Muscle of back (tissue), 11 donors: Measurements from ENCODE around the gene PDS5A. TPM values are rescaled to one million over a fixed set of nuclear protein-coding genes. Genes with fewer than 3 reads are reported as not detected.
"Not testable (repeated sequence)": the region's sequence is repeated elsewhere in the genome, so short reads cannot be mapped to it uniquely, and the experiment has no call there.

Experiments used
- DNase-seq, 3 donors: peaks; one replicate each; pipeline versions ENCODE4 v3.0.0 to v3.0.0-alpha.2; 2013
- polyA plus RNA-seq, 10 donors: library from polyadenylated mRNA; unstranded; fragments of 120-200 nt; gene quantifications; one replicate each; pipeline ENCODE4 v1.2.1, GENCODE V29; 2013; ENCODE audit not compliant: insufficient read length in 10 of 10

PDS5A gene
- polyA plus RNA-seq, 10 donors, result 28.4 to 43.2 (median 37.2) TPM

DNA sequence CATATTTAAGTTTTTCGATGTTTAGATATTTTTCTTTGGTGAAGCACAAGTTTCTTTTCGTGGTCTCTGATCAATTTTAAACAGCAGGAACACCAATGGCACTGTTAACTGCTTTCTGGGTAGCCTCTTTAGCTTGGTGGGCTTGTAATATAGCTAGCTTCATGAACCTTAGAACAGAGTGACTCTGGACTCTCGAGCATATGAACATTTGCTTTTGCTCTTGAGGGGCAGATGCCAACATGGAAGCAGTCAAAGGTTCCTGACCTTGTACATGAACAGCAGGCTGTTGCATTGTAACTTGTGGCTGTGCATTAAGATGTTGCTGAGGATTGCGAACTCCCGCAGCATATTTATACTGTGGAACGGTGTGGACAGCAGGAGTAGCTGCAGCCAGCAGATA lies 4.7 kb downstream of the PDS5A start:
- DNase-seq, result not testable (repeated sequence)

DNA sequence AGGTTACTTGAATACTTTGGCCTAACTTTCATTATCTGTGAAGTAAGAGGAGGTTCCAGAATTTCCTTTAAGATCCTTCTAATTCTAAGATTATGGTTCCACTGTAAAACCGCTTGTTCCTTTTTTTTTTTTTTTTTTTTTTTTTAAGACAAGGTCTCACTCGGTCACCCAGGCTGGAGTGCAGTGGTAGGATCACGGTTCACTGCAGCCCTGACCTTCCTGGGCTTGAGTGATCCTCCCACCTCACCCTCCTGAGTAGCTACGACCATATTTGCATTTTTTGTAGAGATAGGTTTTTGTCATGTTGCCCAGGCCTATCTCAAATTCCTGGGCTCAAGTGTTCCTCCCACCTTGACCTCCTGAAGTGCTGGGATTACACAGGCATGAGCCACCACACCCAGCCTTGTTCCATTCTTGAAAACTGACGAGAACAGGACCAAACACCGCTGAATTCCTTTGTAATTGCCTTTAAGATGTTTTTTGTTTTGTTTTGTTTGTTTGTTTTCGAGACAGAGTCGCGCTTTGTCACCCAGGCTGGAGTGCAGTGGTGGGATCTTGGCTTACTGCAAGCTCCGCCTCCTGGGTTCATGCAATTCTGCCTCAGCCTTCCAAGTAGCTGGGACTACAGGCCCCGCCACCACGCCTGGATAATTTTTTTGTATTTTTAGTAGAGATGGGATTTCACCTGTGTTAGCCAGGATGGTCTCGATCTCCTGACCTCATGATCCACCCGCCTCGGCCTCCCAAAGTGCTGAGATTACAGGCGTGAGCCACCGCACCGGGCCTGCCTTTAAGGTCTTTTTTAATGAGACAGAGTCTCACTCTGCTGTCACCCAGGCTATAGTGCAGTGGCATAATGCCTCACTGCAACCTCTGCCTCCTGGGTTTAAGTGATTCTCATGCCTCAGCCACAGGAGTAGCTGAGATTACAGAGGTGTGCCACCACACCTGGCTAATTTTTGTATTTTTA lies 6.8 kb downstream of the PDS5A start:
- DNase-seq, result no peak

DNA sequence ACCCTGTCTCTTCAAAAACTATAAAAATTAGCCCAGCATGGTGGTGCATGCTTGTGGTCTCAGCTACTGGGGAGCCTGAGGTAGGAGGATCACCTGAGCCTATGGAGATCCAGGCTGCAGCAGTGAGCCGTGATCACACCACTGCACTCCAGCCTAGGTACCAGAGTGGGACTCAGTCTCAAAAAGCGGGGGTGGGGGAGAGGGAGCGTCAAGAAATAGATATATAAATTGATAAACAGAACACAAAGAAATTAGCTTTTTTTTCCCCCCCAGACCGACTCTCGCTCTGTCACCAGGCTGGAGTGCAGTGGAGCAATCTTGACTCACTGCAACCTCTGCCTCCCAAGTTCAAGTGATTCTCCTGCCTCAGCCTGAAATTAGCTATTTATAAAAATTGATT lies 14.1 kb downstream of the PDS5A start:
- DNase-seq, result no peak

DNA sequence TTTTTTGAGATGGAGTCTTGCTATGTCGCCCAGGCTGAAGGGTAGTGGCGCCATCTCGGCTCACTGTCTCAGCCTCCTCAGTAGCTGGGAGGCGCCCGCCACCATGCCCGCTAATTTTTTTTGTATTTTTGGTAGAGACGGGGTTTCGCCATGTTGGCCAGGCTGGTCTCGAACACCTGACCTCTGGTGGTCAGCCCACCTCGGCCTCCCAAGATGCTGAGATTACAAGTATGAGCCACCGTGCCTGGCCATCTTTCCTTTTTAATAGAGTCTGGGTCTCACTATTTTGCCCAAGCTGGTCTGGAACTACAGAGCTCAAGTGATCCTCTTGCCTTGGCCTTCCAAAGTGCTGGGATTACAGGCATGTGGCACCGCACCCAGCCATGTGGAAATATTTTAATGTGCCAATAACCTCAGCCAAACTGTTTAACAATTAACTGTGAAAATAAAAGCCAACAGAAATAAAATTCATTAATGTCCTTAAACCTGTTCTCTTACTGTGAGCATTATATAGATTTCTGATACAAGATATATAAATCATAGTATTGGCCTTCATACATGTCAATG lies 16.3 kb downstream of the PDS5A start:
- no peak for DNase-seq

DNA sequence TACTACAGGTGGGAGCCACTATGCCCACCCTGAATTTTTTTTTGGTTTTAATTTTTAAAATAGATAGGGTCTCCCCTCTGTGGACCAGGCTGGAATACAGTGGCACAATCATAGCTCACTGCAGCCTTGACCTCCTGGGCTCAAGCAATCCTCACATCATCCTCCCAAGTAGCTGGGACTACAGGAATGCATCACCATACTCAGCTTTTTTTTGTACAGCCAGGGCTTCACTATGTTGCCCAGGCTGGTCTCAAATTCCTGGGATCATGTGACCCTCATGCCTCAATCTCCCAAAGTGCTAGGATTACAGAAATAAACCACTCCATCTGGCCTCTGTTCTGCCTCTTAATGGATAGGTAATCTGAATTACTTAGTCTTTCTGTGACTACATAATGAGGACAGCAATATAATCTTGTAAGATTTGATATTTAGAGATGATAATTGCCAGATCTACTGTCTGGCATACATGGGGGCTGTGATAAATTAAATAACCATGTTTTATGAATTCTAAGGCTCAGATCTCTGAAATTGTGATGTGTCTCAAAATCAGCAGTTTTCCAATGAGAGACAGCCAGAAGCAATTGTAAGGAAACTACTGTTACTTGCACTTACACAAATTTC lies 26.7 kb downstream of the PDS5A start:
- DNase-seq, result no peak

DNA sequence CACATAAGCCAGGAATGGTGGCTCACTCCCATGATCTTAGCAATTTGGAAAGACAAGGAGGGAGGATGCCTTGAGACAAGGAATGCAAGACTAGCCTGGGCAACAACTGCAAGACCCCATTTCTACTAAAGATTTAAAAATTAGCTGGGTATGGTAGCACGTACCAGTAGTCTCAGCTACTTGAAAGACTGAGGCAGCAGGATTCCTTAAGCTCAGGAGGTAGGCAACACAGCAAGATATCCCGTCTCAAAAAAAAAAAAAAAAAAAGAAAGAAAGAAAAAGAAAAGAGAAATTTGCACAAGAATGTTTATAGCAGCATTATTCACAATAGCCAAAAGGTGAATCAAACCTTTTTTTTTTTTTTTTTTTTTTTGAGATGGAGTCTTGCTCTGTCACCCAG lies 29.7 kb downstream of the PDS5A start:
- no peak for DNase-seq

DNA sequence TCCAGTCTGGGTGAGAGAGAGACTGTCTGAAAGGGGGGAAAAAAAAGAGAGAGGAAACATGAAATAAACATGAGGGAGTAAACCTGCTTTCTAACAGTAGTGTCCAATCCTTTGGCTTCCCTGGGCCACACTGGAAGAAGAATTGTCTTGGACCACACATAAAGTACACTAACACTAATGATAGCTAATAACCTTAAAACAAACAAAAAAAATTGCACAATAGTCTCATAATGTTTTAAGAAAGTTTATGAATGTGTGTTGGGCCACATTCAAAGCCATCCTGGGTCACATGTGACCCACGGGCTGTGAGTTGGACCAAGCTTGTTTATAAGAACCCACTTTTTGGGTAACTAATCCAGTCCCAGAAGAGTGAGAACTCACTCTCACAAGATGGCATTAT lies 30.3 kb downstream of the PDS5A start:
- no peak for DNase-seq

DNA sequence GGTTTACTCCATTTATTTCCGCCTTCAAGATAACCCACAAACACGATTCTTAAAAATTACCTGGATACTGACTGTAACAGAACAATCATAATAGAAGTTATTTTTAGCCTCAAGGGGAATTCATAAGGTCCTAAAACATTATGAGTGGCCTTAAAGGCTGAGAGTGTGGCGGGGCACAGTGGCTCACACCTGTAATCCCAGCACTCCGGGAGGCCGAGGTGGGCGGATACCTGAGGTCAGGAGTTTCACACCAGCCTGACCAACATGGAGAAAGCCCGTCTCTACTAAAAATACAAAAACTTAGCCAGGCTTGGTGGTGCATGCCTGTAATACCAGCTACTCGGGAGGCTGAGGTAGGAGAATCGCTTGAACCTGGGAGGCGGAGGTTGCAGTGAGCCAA lies 33.5 kb downstream of the PDS5A start:
- DNase-seq, result not testable (repeated sequence)

DNA sequence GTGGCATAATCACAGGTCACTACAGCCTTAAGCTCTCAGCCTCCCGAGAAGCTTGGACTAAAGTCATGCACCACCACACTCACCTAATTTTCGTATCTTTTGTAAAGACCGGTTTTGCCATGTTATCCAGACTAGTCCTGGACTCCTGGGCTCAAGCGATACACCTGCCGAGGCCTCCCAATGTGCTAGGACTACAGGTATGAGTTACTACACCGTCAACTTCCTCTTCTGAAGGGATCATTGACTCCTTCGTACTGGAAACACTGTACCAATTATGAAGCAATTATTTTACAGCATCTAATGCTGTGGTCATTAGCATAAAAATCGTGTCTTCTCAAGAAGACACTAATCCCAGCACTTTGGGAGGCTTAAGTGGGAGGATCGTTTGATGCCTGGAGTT lies 35.2 kb downstream of the PDS5A start:
- DNase-seq, result no peak

DNA sequence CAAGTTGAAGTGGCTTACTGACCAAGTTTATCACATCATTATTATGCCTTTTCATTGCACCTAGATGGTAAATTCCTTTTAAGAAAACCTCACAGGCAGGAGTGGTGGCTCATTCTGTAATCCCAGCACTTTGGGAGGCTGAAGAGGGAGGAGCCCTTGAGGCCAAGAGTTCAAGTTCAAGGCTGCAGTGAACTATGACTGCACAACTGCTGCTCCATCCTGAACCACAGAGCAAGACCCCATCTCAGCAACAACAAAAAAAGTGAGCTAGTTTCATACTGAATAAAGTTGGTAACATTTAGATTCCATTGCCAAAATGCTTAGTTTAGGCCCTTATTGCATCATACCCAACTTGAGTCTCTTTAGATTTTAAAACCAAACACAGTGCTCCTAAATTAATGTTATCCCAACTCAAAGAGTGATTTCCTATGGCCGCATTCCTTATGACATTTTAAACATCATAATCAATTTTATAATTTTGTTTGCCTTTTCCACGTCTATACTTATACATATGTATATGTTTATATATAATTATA lies 36.0 kb downstream of the PDS5A start:
- no peak for DNase-seq

DNA sequence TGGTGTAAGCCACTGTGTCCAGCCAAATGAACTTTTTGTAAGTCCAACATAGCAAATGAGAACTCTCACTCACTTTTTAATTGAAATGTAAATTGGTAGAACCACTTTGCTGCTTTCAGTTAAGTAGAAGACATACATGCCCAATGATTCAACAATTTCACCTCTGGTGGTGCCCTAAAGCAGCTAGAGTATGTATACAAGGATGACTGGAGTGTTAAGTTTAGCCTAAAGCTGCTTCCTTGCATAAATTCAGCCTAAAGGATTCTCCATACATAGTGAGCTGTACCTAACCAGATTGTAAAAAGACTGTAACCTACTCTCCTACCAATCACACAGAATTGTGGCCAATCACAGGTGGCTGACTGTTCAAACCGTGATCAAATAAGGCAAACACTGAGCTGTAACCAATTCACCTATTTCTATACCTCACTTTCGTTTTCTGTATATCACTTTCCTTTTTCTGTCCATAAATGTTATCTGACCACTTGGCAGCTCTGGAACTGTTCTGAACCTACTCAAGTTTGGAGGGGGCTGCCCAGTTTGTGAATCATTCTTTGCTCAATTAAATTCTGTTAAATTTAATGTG lies 39.9 kb downstream of the PDS5A start:
- no peak for DNase-seq

DNA sequence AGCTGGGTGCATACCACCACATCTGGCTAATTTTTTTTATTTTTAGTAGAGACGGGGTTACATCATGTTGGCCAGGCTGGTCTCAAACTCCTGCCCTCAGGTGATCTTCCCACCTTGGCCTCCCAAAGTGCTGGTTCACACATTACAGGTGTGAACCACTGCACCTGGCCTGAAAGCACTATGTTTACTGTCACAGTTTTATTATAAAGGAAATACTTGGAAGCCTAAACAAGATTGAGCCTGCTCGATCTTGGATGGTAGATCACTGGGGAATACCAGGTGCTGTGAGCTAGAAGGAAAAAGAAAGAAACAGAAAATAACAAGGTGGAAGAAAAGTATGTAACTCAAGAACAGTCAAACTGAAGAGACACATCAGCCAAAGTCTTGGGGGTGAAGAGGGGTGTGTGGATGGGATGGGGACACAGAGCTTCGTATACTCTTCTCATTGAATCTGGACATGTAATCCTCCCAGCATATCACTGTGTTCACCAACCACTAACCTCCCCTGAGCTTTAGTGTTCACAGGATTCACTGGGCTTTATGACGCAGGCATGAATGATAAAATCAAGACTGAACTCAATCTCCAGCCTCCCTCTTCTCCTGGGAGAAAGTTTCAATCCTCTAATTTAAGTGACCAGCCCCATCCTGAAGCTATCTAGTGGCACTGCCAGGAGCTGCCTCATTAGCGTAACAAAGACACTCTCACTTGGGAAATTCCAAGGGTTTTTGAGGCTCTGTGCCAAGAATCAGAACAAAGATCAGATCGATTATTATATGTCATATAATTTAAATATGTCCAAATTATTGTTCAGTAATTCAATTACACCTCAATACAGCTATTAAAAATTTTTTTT lies 40.9 kb downstream of the PDS5A start:
- DNase-seq, result no peak

DNA sequence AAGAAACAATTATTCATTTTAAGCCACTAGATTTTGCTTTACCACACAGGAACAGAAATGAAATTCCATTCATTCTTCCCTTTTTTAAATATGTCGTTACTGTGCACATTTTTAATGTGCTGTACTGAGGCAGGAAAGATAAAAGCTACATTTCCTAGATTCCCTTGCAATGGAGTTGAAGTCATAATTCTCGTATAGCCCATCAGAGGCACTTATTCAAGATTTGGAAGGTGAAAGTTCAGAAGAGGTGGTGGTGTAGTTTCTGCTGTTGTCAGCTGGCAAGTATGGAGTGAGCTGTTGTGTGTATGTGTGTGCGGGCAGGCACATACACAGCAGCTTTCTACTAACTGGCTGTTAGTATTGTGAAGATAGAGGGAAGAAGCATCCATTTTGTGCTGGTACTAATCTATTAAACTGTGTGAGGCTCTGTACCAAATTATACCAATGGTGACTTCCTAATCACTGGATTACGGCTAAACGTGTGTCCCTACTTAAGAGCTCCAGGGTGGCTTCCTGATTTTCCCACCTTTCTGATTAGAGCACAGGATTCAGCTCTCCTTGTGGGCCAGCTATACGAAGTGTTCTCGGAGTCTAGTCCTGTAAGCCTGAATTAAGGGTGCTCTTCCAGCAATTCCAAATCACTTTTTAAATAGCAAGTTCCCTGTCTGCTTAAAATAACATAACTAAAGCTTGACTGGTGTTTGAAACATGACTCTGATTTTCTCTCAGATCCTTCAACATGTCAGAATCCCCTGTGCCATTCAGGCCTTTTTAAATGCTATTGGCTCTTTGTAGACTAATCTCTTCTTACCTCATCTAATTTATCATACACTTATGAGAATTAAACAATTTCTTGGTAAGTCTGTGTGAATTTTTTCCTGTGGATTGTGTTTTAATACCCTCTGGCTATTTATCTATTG lies 43.8 kb downstream of the PDS5A start:
- DNase-seq, result peak in 2 of 3 donors; percentile 8 to 13

DNA sequence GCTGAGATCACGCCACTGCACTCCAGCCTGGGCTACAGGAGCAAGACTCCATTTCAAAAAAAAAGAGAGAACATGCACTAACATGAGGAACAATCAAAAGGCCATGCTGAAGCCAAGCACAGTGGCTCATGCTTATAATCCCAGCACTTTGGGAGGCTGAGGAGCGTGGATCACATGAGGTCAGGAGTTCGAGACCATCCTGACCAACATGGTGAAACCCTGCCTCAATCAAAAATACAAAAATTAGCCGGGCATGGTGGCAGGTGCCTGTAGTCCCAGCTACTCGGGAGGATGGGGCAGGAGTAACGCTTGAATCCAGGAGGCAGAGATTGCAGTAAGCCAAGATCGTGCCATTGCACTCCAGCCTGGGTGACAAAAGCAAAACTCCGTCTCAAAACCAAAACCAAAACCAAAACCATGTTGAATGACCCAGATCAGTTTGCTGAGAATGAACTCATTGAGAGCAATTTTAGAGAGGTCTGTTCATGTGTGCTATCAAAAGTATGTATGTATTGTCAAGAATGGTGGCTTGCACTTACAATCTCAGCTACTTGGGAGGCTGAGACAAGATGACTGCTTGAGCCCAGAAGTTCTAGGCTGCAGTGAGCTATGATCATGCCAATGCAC lies 44.8 kb downstream of the PDS5A start:
- DNase-seq, result no peak

DNA sequence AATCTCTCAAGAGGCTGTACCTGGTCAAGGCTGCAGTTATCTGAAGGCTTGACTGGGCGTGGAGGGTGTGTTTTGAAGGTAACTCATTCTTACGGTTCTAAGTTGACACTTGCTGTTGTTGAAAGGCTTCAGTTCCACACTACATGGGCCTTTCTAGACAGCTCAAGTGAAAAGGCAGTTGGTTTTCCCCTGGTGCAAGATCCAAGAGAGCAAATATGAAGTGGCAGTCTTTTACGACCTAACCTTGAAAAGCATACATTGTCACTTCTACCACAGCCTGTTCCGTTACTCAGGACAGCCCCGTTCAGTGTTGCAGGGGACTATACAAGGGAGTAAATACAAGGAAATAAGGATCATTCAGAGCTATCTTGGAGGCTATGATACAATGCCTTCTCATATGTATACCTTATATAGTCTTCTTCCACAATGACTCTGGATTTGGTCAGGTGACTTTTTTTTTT lies 46.2 kb downstream of the PDS5A start:
- DNase-seq, result no peak

DNA sequence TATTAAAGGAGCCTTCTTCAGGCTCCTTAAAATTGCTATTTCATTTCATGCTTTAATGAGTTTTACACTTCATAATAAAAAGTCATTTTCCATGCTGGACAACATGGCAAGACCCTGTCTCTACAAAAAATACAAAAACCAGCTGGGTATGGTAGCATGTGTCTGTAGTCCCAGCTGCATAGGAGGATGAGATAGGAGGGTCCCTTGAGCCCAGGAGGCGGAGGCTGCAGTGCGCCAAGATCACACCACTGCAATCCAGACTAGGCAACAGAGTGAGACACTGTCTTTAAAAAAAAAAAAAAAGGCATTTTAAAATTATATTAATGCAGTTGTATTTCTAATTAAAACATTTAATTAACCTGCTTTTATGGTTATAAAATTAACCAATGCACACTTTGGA lies 49.2 kb downstream of the PDS5A start:
- DNase-seq, result no peak

DNA sequence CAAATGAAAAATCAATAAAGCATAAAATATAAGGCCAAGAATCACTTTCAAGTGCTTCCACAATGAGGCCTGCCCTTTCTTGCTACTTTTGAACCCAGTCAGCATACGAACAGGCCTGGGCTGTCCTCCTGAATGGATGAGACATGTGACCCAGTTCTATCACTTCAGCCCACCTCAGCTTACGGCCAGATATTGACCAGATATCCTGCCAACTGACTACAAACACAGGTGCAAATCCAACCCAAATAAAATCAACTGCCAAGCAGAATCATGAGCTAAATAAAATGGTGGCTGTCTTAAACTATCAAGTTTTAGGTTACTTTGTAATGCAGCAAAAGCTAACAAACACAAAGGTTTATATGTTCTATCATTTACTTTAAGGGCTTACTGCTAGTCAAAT lies 53.7 kb downstream of the PDS5A start:
- DNase-seq, result no peak

DNA sequence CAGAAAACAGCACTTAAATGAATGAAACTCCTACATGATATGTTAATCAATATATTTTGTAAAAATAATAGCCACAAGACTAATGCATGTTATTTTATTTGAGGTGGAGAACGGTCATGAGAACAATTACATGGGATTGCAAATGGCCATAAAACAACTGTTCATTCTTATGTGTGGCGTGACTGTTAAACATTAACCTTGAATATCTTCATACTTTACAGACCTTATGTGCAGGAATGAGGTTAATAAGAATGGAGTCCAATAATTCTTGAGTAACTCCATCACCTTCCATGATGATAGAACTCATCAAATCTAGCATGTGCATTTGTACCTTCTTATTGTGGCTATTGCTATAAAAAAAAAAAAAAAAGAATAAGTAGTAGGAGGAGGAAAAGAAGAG lies 55.3 kb downstream of the PDS5A start:
- DNase-seq, result no peak

DNA sequence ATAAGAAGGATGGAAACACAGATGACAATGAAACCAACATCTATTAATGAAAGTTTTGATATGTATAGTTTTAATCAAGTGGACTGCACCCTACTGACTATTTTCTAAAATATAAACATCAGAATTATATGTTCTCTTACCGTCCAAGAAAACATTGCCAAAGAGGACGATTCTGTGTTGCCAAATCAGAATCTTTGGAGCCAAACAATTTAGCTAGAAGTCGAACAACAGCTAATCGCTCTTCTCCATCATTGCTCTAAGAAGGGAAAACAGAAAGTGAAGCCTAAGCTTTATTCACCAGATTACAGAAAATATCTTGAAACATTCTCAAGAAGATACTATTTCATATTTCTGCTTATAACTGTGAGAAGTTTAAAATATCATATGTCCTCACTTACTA lies 64.2 kb downstream of the PDS5A start:
- DNase-seq, result no peak

DNA sequence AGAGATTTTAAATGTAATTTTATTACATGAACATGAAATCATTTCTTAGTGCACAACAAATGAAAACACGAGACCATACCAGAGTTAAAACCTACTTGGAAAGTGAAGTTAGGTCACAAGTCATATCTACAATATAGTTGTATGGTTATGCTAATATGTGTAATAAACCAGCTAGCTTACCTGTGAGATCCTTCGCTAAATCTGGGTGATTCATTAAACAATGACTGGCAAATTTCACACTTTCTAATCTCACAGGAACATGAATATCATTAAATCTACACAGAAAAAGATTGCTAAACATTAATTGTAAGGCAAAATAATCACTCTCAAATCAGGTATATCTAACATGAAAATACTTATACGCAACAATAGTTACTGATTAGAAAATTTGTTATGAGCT lies 67.6 kb downstream of the PDS5A start:
- no peak for DNase-seq
